Heart right ventricle (tissue), 16 donors: ENCODE data around the gene POLR2H. TPM values are rescaled to one million over a fixed set of nuclear protein-coding genes. Genes with fewer than 3 reads are reported as not detected.
A peak's percentile ranks its signal among the peaks of the same experiment; 100 is the strongest.

ENCODE experiments used
- ATAC-seq, 8 donors: fragments of 200-7000 bp; cut with Tn5 transposase; one replicate each; pipeline ENCODE4 v1.9.1; 2020; ENCODE audit warnings: mild to moderate bottlenecking in 8 of 8, moderate library complexity in 8 of 8, moderate number of reproducible peaks in 1 of 8
- DNase-seq, 2 donors: peaks; one replicate each; pipeline ENCODE4 v3.0.0-alpha.2; 2020
- H3K27ac ChIP-seq, 10 donors: fragments of 200-600 bp; sonication (generic) in 2 of 10; one replicate each; pipeline versions ENCODE4 v1.5.0 to v1.8.0; 2020 to 2022; ENCODE audit warnings: mild to moderate bottlenecking in 3 of 10
- H3K27me3 ChIP-seq, 7 donors: fragments of 200-600 bp; one replicate each; pipeline ENCODE4 v1.8.0; 2021 to 2022; ENCODE audit warnings: mild to moderate bottlenecking in 2 of 7
- H3K36me3 ChIP-seq, 9 donors: fragments of 200-600 bp; sonication (generic) in 1 of 9; one replicate each; pipeline versions ENCODE4 v1.5.0 to v1.8.0; 2020 to 2022; ENCODE audit warnings: mild to moderate bottlenecking in 2 of 9
- H3K4me1 ChIP-seq, 9 donors: fragments of 200-600 bp; sonication (generic) in 1 of 9; one replicate each; pipeline versions ENCODE4 v1.5.0 to v1.8.0; 2020 to 2022; ENCODE audit warnings: mild to moderate bottlenecking in 4 of 9
- H3K4me3 ChIP-seq, 10 donors: fragments of 200-600 bp; sonication (generic) in 2 of 10; one replicate each; pipeline versions ENCODE4 v1.5.0 to v1.8.0; 2020 to 2022; ENCODE audit warnings: mild to moderate bottlenecking in 7 of 10, moderate library complexity in 2 of 10
- H3K9me3 ChIP-seq, 11 donors: fragments of 200-600 bp in 10 of 11; sonication (generic) in 2 of 11; one replicate each; pipeline versions ENCODE4 v1.5.0 to v1.8.0; 2013 to 2022; ENCODE audit warnings: mild to moderate bottlenecking in 2 of 11, control low read depth in 1 of 11, moderate library complexity in 1 of 11
- CTCF ChIP-seq, 9 donors: fragments of 200-600 bp; sonication (generic) in 2 of 9; IDR thresholded peaks; one replicate each; pipeline versions ENCODE4 v1.5.0 to v1.8.0; 2021 to 2022; ENCODE audit warnings: antibody characterized with exemption in 9 of 9, mild to moderate bottlenecking in 5 of 9, moderate library complexity in 1 of 9
- WGBS, 2 donors: extraction: QIAGEN DNeasy Blood & Tissue Kit; methylation state at CpG; one replicate each; pipeline ENCODE4 v1.1.7; 2013; ENCODE audit warnings: inconsistent platforms in 1 of 2; 5-methylcytosine and 5-hydroxymethylcytosine counted together
- intact Hi-C, 10 donors: fragments of 100-400 bp; cut with DNase I; formaldehyde crosslinking; loops; one replicate each; pipeline versions ENCODE4 v1.11.1 to v1.14.2; 2022
- polyA plus RNA-seq, 2 donors: library from polyadenylated mRNA; stranded (reverse); fragments of 200-250 nt; gene quantifications; one replicate each; pipeline ENCODE4 v1.2.3, GENCODE V29; 2013
- total RNA-seq, 10 donors: library from RNA; stranded (reverse); fragmentation: NEBNext Ultra II Directional in 3 of 10; extraction: Animal tissue kit (Norgen Biotek cat#: 25700) in 3 of 10; gene quantifications; one replicate each; pipeline versions ENCODE4 v1.2.1 to v1.2.4, GENCODE V29; 2021 to 2023
- donor health status: Arrhythmogenic right ventricular cardiomyopathy.
- donor health status: ischemic (EF 13 %, LVEDD 7.1; RV severe dilation, severe dysfunction).
- donor health status: healthy with polysubstance abuse.
- donor health status: DM: no; HTN: yes; CAD: no.
- donor health status: DM: no; HTN: no; CAD: no.
- donor health status: ischemic (EF 25% LVEDD 6.9; RV normal size, moderate dysfunction).
- donor health status: ischemic (EF 25% LVEDD 5.7; RV mildly dilated, moderate dysfunction).
- donor health status: healthy.
- donor health status: DM: yes; HTN: yes; CAD: no.
- donor health status: Ischemic cardiomyopathy.
- donor health status: ischemic (EF 35%, LVEDD 5.7; RV mildly dilated, moderate dysfunction).
- donor health status: nonischemic (EF 11% LVEDD 7.7; RV severe dilation, severe dysfunction).
- donor health status: DM: yes; HTN: yes; CAD: no.
- donor health status: PGD.
- donor health status: ischemic (EF 29% LVEDD 5.4; RV normal size, mild dysfunction).
- donor health status: nonischemic (EF 23%, LVEDD 6.1; RV moderate dilation, normal function).

The POLR2H gene
- total and polyA plus RNA-seq, 12 donors, result 17.4 to 63.7 (median 24.5) TPM

- intact Hi-C loops, result loop anchor here in 8 of 10 donors (5.0 to 10.0 kb wide), 4 partner anchors 53 to 128 kb away; no protein-coding TSS in a partner anchor
Measured at GRCh38 chr3:184414418-184415202, 53.1 kb downstream of the POLR2H start.

GRCh38 chr3:184415203-184415490, 53.6 kb downstream of the POLR2H start:
- DNase-seq (no peak), ATAC-seq (no peak)
- Histone ChIP-seq H3K27ac (no peak overlapping the region), H3K27me3 (no peaks in the 10 kb centered on the region), H3K36me3 (no peaks in the 10 kb centered on the region), H3K4me1 (no peaks in the 10 kb centered on the region), H3K9me3 (no peaks in the 10 kb centered on the region), H3K4me3 (no peak overlapping the region)
- intact Hi-C loops, result loop anchor here in 8 of 10 donors (5.0 to 10.0 kb wide), 4 partner anchors 52 to 127 kb away; no protein-coding TSS in a partner anchor
- no peak for TF ChIP-seq CTCF (IDR thresholded peaks at IDR 0.05)
- WGBS, 2 donors, result 67 to 69% methylated on average over 4 of the region's 4 CpGs

More at GRCh38 chr3:184414418-184415202, 53.1 kb downstream of the POLR2H start:
- ATAC-seq, result no peak
- H3K27ac ChIP-seq, result no peak overlapping the region
- H3K4me3 ChIP-seq, result no peak overlapping the region
- DNase-seq, result no peak
- WGBS, 2 donors, result 85 to 88% methylated on average over 16 of the region's 16 CpGs
- H3K27me3 ChIP-seq, result no peaks in the 10 kb centered on the region
- no peak for TF ChIP-seq CTCF (IDR thresholded peaks at IDR 0.05)
- H3K36me3 ChIP-seq, result no peaks in the 10 kb centered on the region
- no peaks in the 10 kb centered on the region for H3K4me1 ChIP-seq
- H3K9me3 ChIP-seq, result no peaks in the 10 kb centered on the region

- Histone ChIP-seq H3K27me3 (no peaks in the 10 kb centered on the region), H3K9me3 (peaks cover 0 to 9% (median 0%) of the 10 kb centered on the region in 11 donors), H3K27ac (no peak overlapping the region), H3K36me3 (no peaks in the 10 kb centered on the region), H3K4me1 (no peaks in the 10 kb centered on the region), H3K4me3 (no peak overlapping the region)
- intact Hi-C loops, result loop anchor here in 9 of 10 donors (1.0 to 10.0 kb wide), 6 partner anchors 50 to 125 kb away; no protein-coding TSS in a partner anchor
- peak; percentile 60 to 71 for DNase-seq
- TF ChIP-seq CTCF (IDR thresholded peaks at IDR 0.05), result peak; percentile 60 to 89 (median 80)
- ATAC-seq, result peak; percentile 71 to 91 (median 89)
- 33 to 36% methylated on average over 12 to 14 of the region's 14 CpGs for WGBS, 2 donors
Measured at GRCh38 chr3:184417619-184418327, 56.3 kb downstream of the POLR2H start.

Other genes starting within 250 kb of the POLR2H start
- gene EIF2B5, start 226.4 kb upstream of the POLR2H start, total RNA-seq, result 10 to 100 TPM; 26.8 to 37.3 (median 31.6) TPM
- gene EIF2B5, start 226.4 kb upstream of the POLR2H start, polyA plus RNA-seq, result 10 to 100 TPM; 30.6 to 44.6 TPM
- gene DVL3, start 206.3 kb upstream of the POLR2H start, total RNA-seq, result 10 to 100 TPM; 52.6 to 81.7 (median 68.6) TPM
- gene DVL3, start 206.3 kb upstream of the POLR2H start, polyA plus RNA-seq, result 10 to 100 TPM; 37.5 to 42.0 TPM
- gene AP2M1, start 186.9 kb upstream of the POLR2H start, total RNA-seq, result 100 to 1,000 TPM; 263 to 371 (median 321) TPM
- gene AP2M1, start 186.9 kb upstream of the POLR2H start, polyA plus RNA-seq, result 100 to 1,000 TPM; 187 to 390 TPM
- 10 to 100 TPM; 60.1 to 90.7 (median 68.3) TPM for gene ABCF3, start 175.5 kb upstream of the POLR2H start, total RNA-seq
- 10 to 100 TPM; 78.0 to 87.9 TPM for gene ABCF3, start 175.5 kb upstream of the POLR2H start, polyA plus RNA-seq
- under 1 TPM in 1 of 10 donors, not detected in 9; 0.09 TPM for gene VWA5B2, start 132.1 kb upstream of the POLR2H start, total RNA-seq
- under 1 TPM in 1 of 2 donors, not detected in 1; 0.03 TPM for gene VWA5B2, start 132.1 kb upstream of the POLR2H start, polyA plus RNA-seq
- 10 to 100 TPM; 10.7 to 25.1 (median 13.3) TPM for gene ALG3, start 112.7 kb upstream of the POLR2H start, total RNA-seq
- gene ALG3, start 112.7 kb upstream of the POLR2H start, polyA plus RNA-seq, result 10 to 100 TPM; 16.8 to 63.6 TPM
- 1 to 10 TPM in 7 of 10 donors, under 1 TPM in 3; 0.49 to 2.3 (median 1.1) TPM for gene EEF1AKMT4, start 112.0 kb upstream of the POLR2H start, total RNA-seq
- gene EEF1AKMT4, start 112.0 kb upstream of the POLR2H start, polyA plus RNA-seq, result 10 to 100 TPM in 1 of 2 donors, under 1 TPM in 1; 0.95 to 19.4 TPM
- under 1 TPM in 3 of 10 donors, not detected in 7; 0.20 to 0.30 (median 0.25) TPM for gene CAMK2N2, start 100.2 kb upstream of the POLR2H start, total RNA-seq
- gene CAMK2N2, start 100.2 kb upstream of the POLR2H start, polyA plus RNA-seq, result under 1 TPM in 1 of 2 donors, not detected in 1; 0.12 TPM
- under 1 TPM in 2 of 10 donors, not detected in 8; 0.20 to 0.28 TPM for gene ECE2, start 85.7 kb upstream of the POLR2H start, total RNA-seq
- not detected for gene ECE2, start 85.7 kb upstream of the POLR2H start, polyA plus RNA-seq
- 100 to 1,000 TPM; 210 to 254 (median 231) TPM for gene PSMD2, start 62.5 kb upstream of the POLR2H start, total RNA-seq
- gene PSMD2, start 62.5 kb upstream of the POLR2H start, polyA plus RNA-seq, result 100 to 1,000 TPM in 1 of 2 donors, 10 to 100 TPM in 1; 49.0 to 288 TPM
- 100 to 1,000 TPM; 203 to 316 (median 209) TPM for gene EIF4G1, start 47.1 kb upstream of the POLR2H start, total RNA-seq
- gene EIF4G1, start 47.1 kb upstream of the POLR2H start, polyA plus RNA-seq, result 100 to 1,000 TPM; 142 to 277 TPM
- gene FAM131A, start 24.1 kb upstream of the POLR2H start, total RNA-seq, result 10 to 100 TPM; 23.0 to 36.5 (median 26.7) TPM
- gene FAM131A, start 24.1 kb upstream of the POLR2H start, polyA plus RNA-seq, result 10 to 100 TPM; 21.6 to 32.5 TPM
- gene CLCN2, start 105 bp upstream of the POLR2H start, total RNA-seq, result 1 to 10 TPM; 1.3 to 3.0 (median 2.4) TPM
- 1 to 10 TPM; 1.6 to 8.4 TPM for gene CLCN2, start 105 bp upstream of the POLR2H start, polyA plus RNA-seq
- gene THPO, start 16.5 kb downstream of the POLR2H start, total RNA-seq, result 1 to 10 TPM in 2 of 10 donors, under 1 TPM in 5, not detected in 3; 0.16 to 1.3 (median 0.56) TPM
- 1 to 10 TPM in 1 of 2 donors, under 1 TPM in 1; 0.30 to 1.0 TPM for gene THPO, start 16.5 kb downstream of the POLR2H start, polyA plus RNA-seq
- gene CHRD, start 18.3 kb downstream of the POLR2H start, total RNA-seq, result 10 to 100 TPM in 1 of 10 donors, 1 to 10 TPM in 9; 1.4 to 10.9 (median 3.7) TPM
- gene CHRD, start 18.3 kb downstream of the POLR2H start, polyA plus RNA-seq, result 10 to 100 TPM in 1 of 2 donors, 1 to 10 TPM in 1; 7.5 to 17.3 TPM
- gene EPHB3, start 200.1 kb downstream of the POLR2H start, total RNA-seq, result 1 to 10 TPM in 7 of 10 donors, under 1 TPM in 3; 0.38 to 4.0 (median 2.3) TPM
- under 1 TPM; 0.51 to 0.96 TPM for gene EPHB3, start 200.1 kb downstream of the POLR2H start, polyA plus RNA-seq